H1 (cell line): Measurements from ENCODE around the gene PRG2.

Experiments used
- CTCF ChIP-seq, 3 experiments: IDR thresholded peaks; 1 replicate in 2 of 3; 2 replicates in 1 of 3; pipeline versions ENCODE4 v1.5.1 to v1.6.1; 2011; ENCODE audit warnings: low read length in 3 of 3, mild to moderate bottlenecking in 3 of 3, inconsistent platforms in 2 of 3, low read depth in 1 of 3, moderate library complexity in 1 of 3; ENCODE audit not compliant: insufficient read depth in 1 of 3; ENCODE audit errors: control extremely low read depth in 1 of 3
- EP300 ChIP-seq, 2 experiments: IDR thresholded peaks; 1 replicate in 1 of 2; 2 replicates in 1 of 2; pipeline ENCODE4 v1.6.1; 2011 to 2012; ENCODE audit warnings: low read depth in 2 of 2, low read length in 2 of 2, mild to moderate bottlenecking in 2 of 2, borderline replicate concordance in 1 of 2, inconsistent platforms in 1 of 2, moderate library complexity in 1 of 2
- FOSL1 ChIP-seq: IDR thresholded peaks from 2 replicates; pipeline ENCODE4 v1.6.1; 2011; ENCODE audit warnings: mild to moderate bottlenecking, low read depth, low read length, moderate library complexity; ENCODE audit not compliant: insufficient read depth
- KDM4A ChIP-seq: IDR thresholded peaks from one replicate; pipeline ENCODE4 v1.7.1; 2012; ENCODE audit warnings: low read depth, mild to moderate bottlenecking, moderate library complexity, low read length, inconsistent platforms; ENCODE audit not compliant: severe bottlenecking
- MAFK ChIP-seq: IDR thresholded peaks from 2 replicates; pipeline ENCODE4 v1.6.1; 2012; ENCODE audit warnings: low read depth, mild to moderate bottlenecking, improper control_type of control experiment, low read length
- POLR2A ChIP-seq, 2 experiments: IDR thresholded peaks; 1 replicate in 1 of 2; 2 replicates in 1 of 2; pipeline ENCODE4 v1.6.1; 2011; ENCODE audit warnings: low read depth in 2 of 2, low read length in 2 of 2, mild to moderate bottlenecking in 2 of 2; ENCODE audit errors: control extremely low read depth in 1 of 2
- POLR2AphosphoS5 ChIP-seq: IDR thresholded peaks from 2 replicates; pipeline ENCODE4 v1.6.1; 2011; ENCODE audit warnings: low read depth, low read length
- RNF2 ChIP-seq: fragments of 200-900, 300-1000 bp; sonication (generic); IDR thresholded peaks from 2 replicates; pipeline ENCODE4 v1.7.1; 2016; ENCODE audit warnings: borderline replicate concordance, low read depth, mild to moderate bottlenecking, antibody characterized with exemption, low read length; ENCODE audit not compliant: poor library complexity, severe bottlenecking; ENCODE audit errors: missing control alignments
- SIN3A ChIP-seq, 2 experiments: IDR thresholded peaks in 1 of 2; conservative IDR thresholded peaks in 1 of 2; 2 replicates each; pipeline ENCODE4 v1.6.1; 2011 to 2012; ENCODE audit warnings: low read length in 2 of 2, improper control_type of control experiment in 1 of 2, low read depth in 1 of 2, mild to moderate bottlenecking in 1 of 2
- SP2 ChIP-seq: IDR thresholded peaks from 2 replicates; pipeline ENCODE4 v1.6.1; 2012; ENCODE audit warnings: mild to moderate bottlenecking, low read length, inconsistent platforms
- SUZ12 ChIP-seq: fragments of 200-600 bp; sonication (generic); IDR thresholded peaks from 2 replicates; pipeline ENCODE4 v1.6.1; 2012; ENCODE audit warnings: mild to moderate bottlenecking, inconsistent platforms, low read length, moderate library complexity, mixed read lengths
- USF2 ChIP-seq: IDR thresholded peaks from 2 replicates; pipeline ENCODE4 v1.6.1; 2011; ENCODE audit warnings: low read length, improper control_type of control experiment
- YY1 ChIP-seq: IDR thresholded peaks from 2 replicates; pipeline ENCODE4 v1.6.1; 2011; ENCODE audit warnings: low read depth, mild to moderate bottlenecking, low read length
- TF ChIP-seq, protein P1 (sequence below): IDR thresholded peaks from 2 replicates; pipeline ENCODE4 v1.6.1; 2012; ENCODE audit warnings: low read length, inconsistent platforms

DNA sequence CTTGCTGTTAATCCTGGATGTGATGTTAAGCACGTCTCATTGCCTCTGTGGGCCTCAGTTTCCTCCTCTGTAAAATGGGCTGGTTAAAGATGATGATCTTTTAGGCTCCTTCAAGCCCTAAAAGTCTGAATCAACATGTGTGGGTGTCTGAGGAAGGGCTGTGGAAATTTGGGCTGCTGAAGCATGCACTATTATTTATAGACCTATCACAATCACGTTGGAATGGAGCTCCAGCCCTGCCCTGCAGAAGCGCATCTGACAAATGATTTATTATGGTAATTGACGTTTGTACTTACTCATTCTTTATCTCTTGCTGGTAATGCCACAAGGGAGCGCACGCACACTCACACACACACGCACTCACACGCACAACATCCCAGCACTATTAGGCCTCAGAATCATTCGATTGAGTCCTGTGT, 31.9 kb downstream of the PRG2 start:
- TF ChIP-seq SIN3A (conservative IDR thresholded peaks at IDR 0.05 in 1 of 2, IDR thresholded peaks at IDR 0.05 in 1 of 2; ENCODE audit: low read depth in 1 of 2, low read length in 2 of 2) = no peak
- no peak for TF ChIP-seq SP2
- no peak for TF ChIP-seq CTCF (IDR thresholded peaks at IDR 0.05; ENCODE audit: control extremely low read depth in 1 of 3, insufficient read depth in 1 of 3, low read depth in 1 of 3, low read length in 3 of 3)
- TF ChIP-seq KDM4A = no peak
- TF ChIP-seq, protein P1, sequence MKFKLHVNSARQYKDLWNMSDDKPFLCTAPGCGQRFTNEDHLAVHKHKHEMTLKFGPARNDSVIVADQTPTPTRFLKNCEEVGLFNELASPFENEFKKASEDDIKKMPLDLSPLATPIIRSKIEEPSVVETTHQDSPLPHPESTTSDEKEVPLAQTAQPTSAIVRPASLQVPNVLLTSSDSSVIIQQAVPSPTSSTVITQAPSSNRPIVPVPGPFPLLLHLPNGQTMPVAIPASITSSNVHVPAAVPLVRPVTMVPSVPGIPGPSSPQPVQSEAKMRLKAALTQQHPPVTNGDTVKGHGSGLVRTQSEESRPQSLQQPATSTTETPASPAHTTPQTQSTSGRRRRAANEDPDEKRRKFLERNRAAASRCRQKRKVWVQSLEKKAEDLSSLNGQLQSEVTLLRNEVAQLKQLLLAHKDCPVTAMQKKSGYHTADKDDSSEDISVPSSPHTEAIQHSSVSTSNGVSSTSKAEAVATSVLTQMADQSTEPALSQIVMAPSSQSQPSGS = no peak
- TF ChIP-seq MAFK = no peak
- TF ChIP-seq POLR2A (IDR thresholded peaks at IDR 0.05; ENCODE audit: control extremely low read depth in 1 of 2, low read depth in 2 of 2, low read length in 2 of 2) = no peak
- no peak for TF ChIP-seq EP300 (IDR thresholded peaks at IDR 0.05; ENCODE audit: borderline replicate concordance in 1 of 2, low read depth in 2 of 2, low read length in 2 of 2)
- TF ChIP-seq RNF2 = no peak
- no peak for TF ChIP-seq USF2
- no peak for TF ChIP-seq POLR2AphosphoS5
- TF ChIP-seq FOSL1 = no peak
- no peak for TF ChIP-seq SUZ12
- TF ChIP-seq YY1 = no peak
